Neural progenitor cell (in vitro differentiated cells): Measurements from ENCODE around the gene COPS9. TPM values are rescaled to one million over a fixed set of nuclear protein-coding genes. Genes with fewer than 3 reads are reported as not detected.

Source experiments
- DNase-seq: peaks from one replicate; pipeline ENCODE4 v3.0.0-alpha.2; 2016; ENCODE audit warnings: low spot score
- H2AFZ ChIP-seq: fragments of 200-600 bp; sonication (generic); replicated peaks from 2 replicates; pipeline ENCODE4 v1.6.1; 2016; ENCODE audit warnings: antibody characterized with exemption
- H3F3A ChIP-seq: fragments of 200-600 bp; sonication (generic); 2 replicates; pipeline ENCODE4 v1.6.1; 2016; ENCODE audit warnings: antibody characterized with exemption, low read depth
- H3K27ac ChIP-seq: fragments of 200-600 bp; sonication (generic); 2 replicates; pipeline ENCODE4 v1.5.1; 2016; ENCODE audit warnings: mild to moderate bottlenecking
- H3K27me3 ChIP-seq: fragments of 200-600 bp; sonication (generic); 2 replicates; pipeline ENCODE4 v1.6.1; 2016; ENCODE audit warnings: mild to moderate bottlenecking, moderate library complexity
- H3K36me3 ChIP-seq: fragments of 200-600 bp; sonication (generic); 2 replicates; pipeline ENCODE4 v1.5.1; 2016
- H3K4me1 ChIP-seq: fragments of 200-600 bp; sonication (generic); 2 replicates; pipeline ENCODE4 v1.6.1; 2016; ENCODE audit warnings: mixed run types
- H3K4me2 ChIP-seq: fragments of 200-600 bp; sonication (generic); 2 replicates; pipeline ENCODE4 v1.6.1; 2016
- H3K4me3 ChIP-seq: fragments of 200-600 bp; sonication (generic); 2 replicates; pipeline ENCODE4 v1.5.1; 2016
- H3K79me2 ChIP-seq: fragments of 200-600 bp; sonication (generic); 2 replicates; pipeline ENCODE4 v1.6.1; 2016; ENCODE audit warnings: low read depth
- H3K9ac ChIP-seq: fragments of 200-600 bp; sonication (generic); 2 replicates; pipeline ENCODE4 v1.6.1; 2016
- H3K9me3 ChIP-seq: fragments of 200-600 bp; sonication (generic); 2 replicates; pipeline ENCODE4 v1.5.1; 2016; ENCODE audit warnings: low read depth
- H4K20me1 ChIP-seq: fragments of 200-600 bp; sonication (generic); 2 replicates; pipeline ENCODE4 v1.6.1; 2016; ENCODE audit warnings: low read depth
- H3K27ac Mint-ChIP-seq: 3 replicates; pipeline ENCODE4 v1.8.0; 2021; ENCODE audit warnings: mixed read lengths
- H3K27me3 Mint-ChIP-seq: 2 replicates; pipeline ENCODE4 v1.8.0; 2022; ENCODE audit warnings: low read depth, mild to moderate bottlenecking, inconsistent platforms, moderate library complexity, mixed read lengths; ENCODE audit not compliant: insufficient read depth
- H3K36me3 Mint-ChIP-seq: 3 replicates; pipeline ENCODE4 v1.8.0; 2021; ENCODE audit warnings: mixed read lengths
- H3K4me1 Mint-ChIP-seq: 3 replicates; pipeline ENCODE4 v1.8.0; 2021; ENCODE audit warnings: mixed read lengths
- H3K4me3 Mint-ChIP-seq: 3 replicates; pipeline ENCODE4 v1.8.0; 2021; ENCODE audit warnings: mild to moderate bottlenecking, moderate library complexity, mixed read lengths
- H3K9me3 Mint-ChIP-seq: 3 replicates; pipeline ENCODE4 v1.8.0; 2020; ENCODE audit warnings: mixed read lengths
- EZH2 ChIP-seq: fragments of 200-600 bp; sonication (generic); IDR thresholded peaks from 2 replicates; pipeline ENCODE4 v1.6.1; 2017; ENCODE audit warnings: antibody characterized with exemption, mild to moderate bottlenecking, moderate library complexity
- EZH2phosphoT487 ChIP-seq: fragments of 200-600 bp; sonication (generic); IDR thresholded peaks from 2 replicates; pipeline ENCODE4 v1.6.1; 2017; ENCODE audit warnings: antibody characterized with exemption
- total RNA-seq: library from RNA; depleted of rRNA; stranded (reverse); fragments of >200 nt; gene quantifications from 2 replicates; pipeline ENCODE4 v1.2.3, GENCODE V29; 2015; ENCODE audit warnings: low replicate concordance
- TF ChIP-seq, protein P1 (sequence below): fragments of 200-600 bp; sonication (generic); IDR thresholded peaks from 2 replicates; pipeline ENCODE4 v1.5.1; 2017; ENCODE audit warnings: antibody characterized with exemption, mild to moderate bottlenecking

The COPS9 gene
- total RNA-seq, 1 donor from 2014 or later = 83.9 TPM

DNA sequence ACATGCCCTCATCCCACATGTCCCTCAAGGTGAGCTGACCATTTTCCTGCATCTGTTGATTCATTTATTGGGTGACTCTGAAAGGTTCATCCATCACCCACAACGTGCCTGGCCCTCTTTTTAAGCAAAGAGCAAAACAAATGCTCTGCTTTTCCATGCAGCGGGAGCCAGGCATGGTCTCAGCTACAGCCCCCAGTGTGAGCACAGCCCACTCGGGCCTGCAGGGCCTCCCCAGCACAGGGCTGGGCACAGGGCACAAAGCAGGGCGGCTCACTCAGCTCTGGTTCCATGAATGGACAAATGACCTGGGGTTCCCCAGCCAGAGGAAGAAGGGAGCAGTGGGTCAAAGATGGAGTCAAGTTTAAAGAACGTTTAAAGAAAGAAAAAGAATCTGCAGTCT lies 28.5 kb upstream of the COPS9 start:
- TF ChIP-seq, protein P1, sequence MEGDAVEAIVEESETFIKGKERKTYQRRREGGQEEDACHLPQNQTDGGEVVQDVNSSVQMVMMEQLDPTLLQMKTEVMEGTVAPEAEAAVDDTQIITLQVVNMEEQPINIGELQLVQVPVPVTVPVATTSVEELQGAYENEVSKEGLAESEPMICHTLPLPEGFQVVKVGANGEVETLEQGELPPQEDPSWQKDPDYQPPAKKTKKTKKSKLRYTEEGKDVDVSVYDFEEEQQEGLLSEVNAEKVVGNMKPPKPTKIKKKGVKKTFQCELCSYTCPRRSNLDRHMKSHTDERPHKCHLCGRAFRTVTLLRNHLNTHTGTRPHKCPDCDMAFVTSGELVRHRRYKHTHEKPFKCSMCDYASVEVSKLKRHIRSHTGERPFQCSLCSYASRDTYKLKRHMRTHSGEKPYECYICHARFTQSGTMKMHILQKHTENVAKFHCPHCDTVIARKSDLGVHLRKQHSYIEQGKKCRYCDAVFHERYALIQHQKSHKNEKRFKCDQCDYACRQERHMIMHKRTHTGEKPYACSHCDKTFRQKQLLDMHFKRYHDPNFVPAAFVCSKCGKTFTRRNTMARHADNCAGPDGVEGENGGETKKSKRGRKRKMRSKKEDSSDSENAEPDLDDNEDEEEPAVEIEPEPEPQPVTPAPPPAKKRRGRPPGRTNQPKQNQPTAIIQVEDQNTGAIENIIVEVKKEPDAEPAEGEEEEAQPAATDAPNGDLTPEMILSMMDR = no peak
- TF ChIP-seq EZH2 (no peak), EZH2phosphoT487 (no peak)
- H3K4me2 ChIP-seq = no peak overlapping the region
- no peak overlapping the region for H3K9ac ChIP-seq
- H3K4me1 ChIP-seq = no peaks in the 10 kb centered on the region
- no peak overlapping the region for H2AFZ ChIP-seq
- no peak overlapping the region for H3K4me3 Mint-ChIP-seq
- H3K27ac ChIP-seq = no peak overlapping the region
- H3K27me3 ChIP-seq = no peaks in the 10 kb centered on the region
- peaks cover 2% of the 10 kb centered on the region for H3K4me1 Mint-ChIP-seq
- no peaks in the 10 kb centered on the region for H3K9me3 ChIP-seq
- no peaks in the 10 kb centered on the region for H4K20me1 ChIP-seq
- H3K9me3 Mint-ChIP-seq = peaks cover 2% of the 10 kb centered on the region
- no peaks in the 10 kb centered on the region for H3K79me2 ChIP-seq
- no peak for DNase-seq
- peaks cover 17% of the 10 kb centered on the region for H3K27me3 Mint-ChIP-seq
- H3K4me3 ChIP-seq = no peak overlapping the region
- peaks cover 9% of the 10 kb centered on the region for H3F3A ChIP-seq
- no peaks in the 10 kb centered on the region for H3K36me3 ChIP-seq
- no peaks in the 10 kb centered on the region for H3K36me3 Mint-ChIP-seq
- H3K27ac Mint-ChIP-seq = no peak overlapping the region

DNA sequence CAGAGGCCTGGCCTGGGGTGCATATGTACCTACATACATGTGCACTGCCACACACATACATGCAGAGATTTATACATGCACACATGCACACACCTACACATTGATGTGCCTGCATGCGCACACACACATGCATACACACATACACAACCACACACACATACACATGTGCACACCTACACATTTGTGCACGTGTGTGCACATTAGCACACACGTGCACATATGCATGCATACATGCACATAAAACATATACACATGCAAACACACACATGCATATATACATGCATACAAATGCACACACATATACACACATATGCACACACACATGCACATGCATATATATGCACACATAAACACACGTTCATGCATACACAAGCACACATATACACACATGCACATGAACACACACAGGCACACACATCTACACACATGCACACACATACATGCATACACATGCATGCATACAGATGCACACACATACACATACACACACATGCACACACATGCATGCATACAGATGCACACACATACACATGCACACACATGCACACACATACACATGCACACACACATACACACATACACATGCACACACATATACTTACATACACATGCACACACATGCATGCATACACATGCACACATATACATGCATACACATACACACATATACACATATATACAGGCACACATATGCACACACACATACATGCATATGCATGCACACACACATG lies 27.9 kb upstream of the COPS9 start:
- no peak overlapping the region for H3K27ac Mint-ChIP-seq
- Histone ChIP-seq H3K27ac (no peak overlapping the region), H3K4me3 (no peak overlapping the region), H3K36me3 (no peaks in the 10 kb centered on the region), H4K20me1 (no peaks in the 10 kb centered on the region), H3F3A (peaks cover 9% of the 10 kb centered on the region), H3K79me2 (no peaks in the 10 kb centered on the region), H3K4me1 (no peaks in the 10 kb centered on the region), H3K9me3 (no peaks in the 10 kb centered on the region), H3K27me3 (no peaks in the 10 kb centered on the region), H3K9ac (no peak overlapping the region), H3K4me2 (no peak overlapping the region), H2AFZ (no peak overlapping the region)
- H3K9me3 Mint-ChIP-seq = peaks cover 2% of the 10 kb centered on the region
- no peak overlapping the region for H3K4me3 Mint-ChIP-seq
- H3K27me3 Mint-ChIP-seq = peaks cover 17% of the 10 kb centered on the region
- no peak for DNase-seq
- H3K36me3 Mint-ChIP-seq = no peaks in the 10 kb centered on the region
- peaks cover 2% of the 10 kb centered on the region for H3K4me1 Mint-ChIP-seq
- TF ChIP-seq EZH2 = no peak
- TF ChIP-seq, protein P1 = no peak
- TF ChIP-seq EZH2phosphoT487 = no peak

DNA sequence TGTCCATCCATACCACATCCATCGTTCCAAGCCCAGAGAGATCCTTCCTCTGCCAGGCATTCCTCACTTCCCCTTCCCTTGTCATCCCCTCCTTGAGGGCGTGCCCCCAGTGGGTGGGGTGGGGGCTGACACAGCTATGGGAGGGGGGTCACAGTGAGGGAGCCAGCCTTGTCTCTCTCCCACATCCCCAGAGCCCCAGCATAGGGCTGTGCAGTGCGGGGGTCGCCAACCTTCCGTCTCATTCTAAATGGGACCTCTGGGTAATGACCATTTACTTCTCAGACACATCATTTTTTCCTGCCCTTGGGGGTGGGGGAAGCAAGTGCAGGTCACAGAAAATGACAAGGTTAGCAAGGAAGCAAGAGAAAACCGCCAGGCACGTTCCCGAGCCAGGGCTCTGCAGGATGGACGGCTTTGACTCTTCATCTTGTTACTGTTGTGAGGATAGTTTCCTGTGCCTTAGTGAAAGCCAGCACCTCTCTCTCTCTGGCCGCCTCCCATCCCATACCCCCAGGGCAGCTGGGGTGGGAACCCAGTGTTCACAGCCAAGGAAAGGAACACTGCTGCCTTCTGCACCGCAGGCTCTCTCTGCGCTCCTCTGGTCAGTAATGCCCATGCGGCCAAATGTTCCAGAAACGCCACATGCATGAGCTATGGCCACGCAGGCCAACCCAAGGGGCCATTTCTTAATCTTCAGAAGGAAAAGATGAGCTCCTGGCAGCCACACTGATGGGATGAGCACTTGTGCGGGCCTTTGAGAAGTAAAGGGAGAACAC lies 27.0 kb upstream of the COPS9 start:
- H3K27ac Mint-ChIP-seq = no peak overlapping the region
- Histone ChIP-seq H3K79me2 (no peaks in the 10 kb centered on the region), H3K9me3 (no peaks in the 10 kb centered on the region), H4K20me1 (no peaks in the 10 kb centered on the region), H3K4me3 (no peak overlapping the region), H3K27me3 (no peaks in the 10 kb centered on the region), H3K36me3 (no peaks in the 10 kb centered on the region), H3F3A (peaks cover 9% of the 10 kb centered on the region), H3K27ac (no peak overlapping the region), H3K4me2 (no peak overlapping the region), H3K4me1 (no peaks in the 10 kb centered on the region), H2AFZ (no peak overlapping the region), H3K9ac (no peak overlapping the region)
- no peak overlapping the region for H3K4me3 Mint-ChIP-seq
- no peaks in the 10 kb centered on the region for H3K36me3 Mint-ChIP-seq
- TF ChIP-seq EZH2phosphoT487 (no peak), EZH2 (no peak)
- TF ChIP-seq, protein P1 = no peak
- peaks cover 17% of the 10 kb centered on the region for H3K27me3 Mint-ChIP-seq
- no peaks in the 10 kb centered on the region for H3K4me1 Mint-ChIP-seq
- H3K9me3 Mint-ChIP-seq = no peaks in the 10 kb centered on the region
- DNase-seq = no peak
